HepG2 (cell line): ENCODE data around the gene MIER2. TPM values are rescaled to one million over a fixed set of nuclear protein-coding genes. Genes with fewer than 3 reads are reported as not detected.

ENCODE experiments used
- ATAC-seq: fragments of 200-7000 bp; cut with Tn5 transposase; 3 replicates; pipeline ENCODE4 v1.9.1; 2020; ENCODE audit warnings: mild to moderate bottlenecking, moderate library complexity
- BruUV-seq: library from RNA; stranded (reverse); fragments of 400-500 nt; replicated peaks from 2 replicates; lab custom pipeline; 2021; lab: Mats Ljungman, UMichigan
- CTCF ChIA-PET: fragments of 300-600 bp; formaldehyde crosslinking; extraction: SDS; loops from one replicate; lab custom pipeline; 2021; ENCODE audit warnings: low total read pairs, inconsistent platforms, low intra/inter-chr PET ratio; lab: Yijun Ruan, JAX
- POLR2A ChIA-PET: fragments of 350-600 bp; sonication (Branson Sonifier 250); formaldehyde crosslinking; loops from one replicate; lab custom pipeline; 2020; ENCODE audit warnings: antibody characterized with exemption, inconsistent platforms; lab: Yijun Ruan, JAX
- DNase-seq: peaks from one replicate; pipeline ENCODE4 v3.0.0-alpha.2; 2015; ENCODE audit warnings: low spot score
- FAIRE-seq: peaks from 3 replicates; lab custom pipeline; 2011; peaks lifted over from hg19 to GRCh38; lab: Jason Lieb, UNC
- H2AFZ ChIP-seq: one replicate; pipeline ENCODE4 v1.6.1; 2011; ENCODE audit warnings: low read length, inconsistent platforms
- H3K27ac ChIP-seq: fragments of 300-600 bp; 3 replicates; pipeline ENCODE4 v1.8.0; 2011; ENCODE audit warnings: mixed run types, mild to moderate bottlenecking, mixed read lengths, low read length, inconsistent platforms; ENCODE audit not compliant: insufficient read depth; ENCODE audit errors: extremely low read length
- H3K27me3 ChIP-seq, 2 experiments: fragments of 200-600 bp in 1 of 2; 2 replicates in 1 of 2; 3 replicates in 1 of 2; pipeline versions ENCODE4 v1.6.0 to v1.8.0; 2011; ENCODE audit warnings: low read length in 2 of 2, mild to moderate bottlenecking in 2 of 2, moderate library complexity in 2 of 2, inconsistent platforms in 1 of 2; ENCODE audit not compliant: insufficient read depth in 2 of 2, control insufficient read depth in 1 of 2
- H3K36me3 ChIP-seq, 2 experiments: fragments of 200-600 bp in 1 of 2; replicated peaks in 1 of 2; 2 replicates in 1 of 2; 3 replicates in 1 of 2; pipeline versions ENCODE4 v1.5.1 to v1.8.0; 2011; ENCODE audit warnings: low read length in 2 of 2, inconsistent platforms in 1 of 2; ENCODE audit not compliant: insufficient read depth in 2 of 2, control insufficient read depth in 1 of 2
- H3K4me1 ChIP-seq: 2 replicates; pipeline ENCODE4 v1.5.1; 2012; ENCODE audit warnings: low read length, inconsistent platforms; ENCODE audit not compliant: insufficient read depth
- H3K4me2 ChIP-seq: 2 replicates; pipeline ENCODE4 v1.6.0; 2011; ENCODE audit warnings: low read depth, low read length, inconsistent platforms
- H3K4me3 ChIP-seq, 3 experiments: fragments of 200-600 bp in 1 of 3; sonication (generic), shearing (Covaris generic) in 1 of 3; replicated peaks in 1 of 3; 2 replicates each; pipeline ENCODE4 v1.5.1; 2011 to 2016; ENCODE audit warnings: low read length in 3 of 3, inconsistent platforms in 2 of 3, low read depth in 2 of 3, mild to moderate bottlenecking in 2 of 3, control low read depth in 1 of 3, mixed read lengths in 1 of 3; ENCODE audit not compliant: insufficient read depth in 1 of 3
- H3K79me2 ChIP-seq: one replicate; pipeline ENCODE4 v1.6.1; 2011; ENCODE audit warnings: low read length, inconsistent platforms; ENCODE audit not compliant: insufficient read depth
- H3K9ac ChIP-seq: 2 replicates; pipeline ENCODE4 v1.6.0; 2011; ENCODE audit warnings: mild to moderate bottlenecking, low read depth, low read length, inconsistent platforms; ENCODE audit not compliant: insufficient read depth
- H3K9me3 ChIP-seq: 2 replicates; pipeline ENCODE4 v1.5.1; 2012; ENCODE audit warnings: mild to moderate bottlenecking, low read length
- H4K20me1 ChIP-seq: 2 replicates; pipeline ENCODE4 v1.6.0; 2011; ENCODE audit warnings: inconsistent platforms, mild to moderate bottlenecking, low read length, moderate library complexity; ENCODE audit not compliant: insufficient read depth
- GTF2F1 ChIP-seq: fragments of 150-350 bp; IDR thresholded peaks from 2 replicates; pipeline ENCODE4 v1.6.1; 2014; ENCODE audit warnings: low read length
- MTA1 ChIP-seq: sonication (generic); formaldehyde crosslinking; IDR thresholded peaks from 2 replicates; pipeline ENCODE4 v1.4.0; 2020; ENCODE audit warnings: missing genetic modification reagents, mild to moderate bottlenecking, borderline replicate concordance
- PAX8 ChIP-seq: sonication (generic); formaldehyde crosslinking; IDR thresholded peaks from 2 replicates; pipeline ENCODE4 v1.8.0; 2022; ENCODE audit warnings: mild to moderate bottlenecking, missing genetic modification reagents, borderline replicate concordance
- XBP1 ChIP-seq: sonication (generic); formaldehyde crosslinking; IDR thresholded peaks from 2 replicates; pipeline ENCODE4 v1.5.0; 2020; ENCODE audit warnings: missing genetic modification reagents
- ZNF383 ChIP-seq: sonication (generic); formaldehyde crosslinking; IDR thresholded peaks from 2 replicates; pipeline ENCODE4 v1.4.0; 2020; ENCODE audit warnings: missing genetic modification reagents, mild to moderate bottlenecking, borderline replicate concordance
- ZNF670 ChIP-seq: sonication (generic); formaldehyde crosslinking; IDR thresholded peaks from 2 replicates; pipeline ENCODE4 v1.8.0; 2022; ENCODE audit warnings: mild to moderate bottlenecking, missing genetic modification reagents, borderline replicate concordance
- ZNF776 ChIP-seq: sonication (generic); formaldehyde crosslinking; IDR thresholded peaks from 2 replicates; pipeline ENCODE4 v1.4.0; 2020; ENCODE audit warnings: mild to moderate bottlenecking, missing genetic modification reagents
- WGBS: methylation state at CpG from one replicate; pipeline ENCODE4 v1.1.6; 2017; ENCODE audit warnings: low lambda C conversion rate; 5-methylcytosine and 5-hydroxymethylcytosine counted together
- in situ Hi-C: cut with HindIII; loops from 2 replicates; pipeline ENCODE4 v1.10.0; 2017; ENCODE audit warnings: low pct_unique_long_range_greater_than_20kb; ENCODE audit not compliant: extremely low pct_ligation_motif_present
- intact Hi-C: fragments of 100-400 bp; cut with micrococcal nuclease; formaldehyde crosslinking; loops from one replicate; pipeline ENCODE4 v1.10.0; 2022; ENCODE audit not compliant: unreplicated experiment
- polyA plus RNA-seq, 8 experiments: library from polyadenylated mRNA; depleted of rRNA in 3 of 8; stranded (reverse) in 7 of 8; unstranded in 1 of 8; fragments of >200 nt; fragmentation: Illumina TruSeq in 4 of 8; extraction: Trizol in 4 of 8; gene quantifications; 2 replicates each; pipeline versions ENCODE4 v1.2.1 to v1.2.3, GENCODE V29; 2011 to 2016; ENCODE audit warnings: low read depth in 4 of 8, missing spikeins in 1 of 8, mixed read lengths in 1 of 8; ENCODE audit not compliant: insufficient read depth in 1 of 8
- total RNA-seq, 5 experiments: library from RNA; depleted of rRNA; stranded (reverse); fragments of >200 nt; fragmentation: Illumina TruSeq; extraction: Trizol; gene quantifications; 2 replicates each; pipeline ENCODE4 v1.2.3, GENCODE V29; 2016; ENCODE audit warnings: low read depth in 1 of 5
- TF ChIP-seq, protein P1 (sequence below): sonication (generic); formaldehyde crosslinking; IDR thresholded peaks from 2 replicates; pipeline ENCODE4 v1.5.1; 2020; ENCODE audit warnings: mild to moderate bottlenecking, missing genetic modification reagents, borderline replicate concordance
- TF ChIP-seq, protein P2 (sequence below): sonication (generic); formaldehyde crosslinking; IDR thresholded peaks from 2 replicates; pipeline ENCODE4 v1.9.0; 2021; ENCODE audit warnings: missing genetic modification reagents, mild to moderate bottlenecking, borderline replicate concordance
- TF ChIP-seq, protein P3 (sequence below): sonication (generic); formaldehyde crosslinking; IDR thresholded peaks from 2 replicates; pipeline ENCODE4 v1.4.0; 2020; ENCODE audit warnings: missing genetic modification reagents
- TF ChIP-seq, protein P4 (sequence below): sonication (generic); formaldehyde crosslinking; IDR thresholded peaks from 2 replicates; pipeline ENCODE4 v1.8.0; 2022; ENCODE audit warnings: mild to moderate bottlenecking, missing genetic modification reagents, moderate library complexity
- TF ChIP-seq, protein P5 (sequence below): sonication (generic); formaldehyde crosslinking; IDR thresholded peaks from 2 replicates; pipeline ENCODE4 v1.4.0; 2020; ENCODE audit warnings: mild to moderate bottlenecking, missing genetic modification reagents

MIER2 gene
- total and polyA plus RNA-seq, 2 of the 13 experiments (the other 11 are each of a cell fraction or from before 2014, with no cell fraction given): 9.6 to 25.7 TPM

DNA sequence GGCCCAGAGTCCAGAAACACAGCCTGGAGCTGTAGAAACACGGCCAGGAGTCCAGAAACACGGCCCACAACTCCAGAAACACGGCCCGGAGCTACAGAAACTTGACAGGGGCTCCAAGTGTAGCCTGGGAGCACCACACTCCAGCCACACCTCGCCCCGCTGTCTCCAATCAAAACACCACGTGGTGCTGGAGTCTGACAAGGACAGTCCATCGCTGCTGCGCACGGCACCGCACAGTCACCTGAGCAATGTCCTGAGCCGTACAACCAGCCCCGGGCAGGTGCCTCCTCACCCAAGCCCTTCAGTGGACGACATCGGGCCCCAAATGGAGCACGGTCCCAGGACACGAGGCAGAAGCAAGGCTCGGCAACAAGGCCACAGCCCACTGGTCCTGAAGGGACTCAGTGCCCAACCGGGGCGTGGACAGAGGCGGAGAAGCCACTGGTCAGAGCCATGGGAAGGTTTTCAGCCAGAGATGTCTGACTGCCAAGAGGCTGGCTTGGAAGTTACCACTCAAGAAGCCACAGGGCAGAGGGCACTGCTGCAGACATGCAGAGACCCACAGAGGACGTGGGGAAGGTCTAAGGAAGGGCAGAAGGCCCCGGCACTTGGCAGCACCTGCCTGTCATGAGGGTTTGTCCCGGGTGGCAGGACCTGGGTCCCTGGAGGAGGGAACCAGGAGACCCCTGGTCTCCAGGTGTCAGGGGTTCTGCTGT lies 33.7 kb downstream of the MIER2 start (continued):
- no peak for TF ChIP-seq ZNF670 (CRISPR knock-in tag)
- TF ChIP-seq, protein P1, sequence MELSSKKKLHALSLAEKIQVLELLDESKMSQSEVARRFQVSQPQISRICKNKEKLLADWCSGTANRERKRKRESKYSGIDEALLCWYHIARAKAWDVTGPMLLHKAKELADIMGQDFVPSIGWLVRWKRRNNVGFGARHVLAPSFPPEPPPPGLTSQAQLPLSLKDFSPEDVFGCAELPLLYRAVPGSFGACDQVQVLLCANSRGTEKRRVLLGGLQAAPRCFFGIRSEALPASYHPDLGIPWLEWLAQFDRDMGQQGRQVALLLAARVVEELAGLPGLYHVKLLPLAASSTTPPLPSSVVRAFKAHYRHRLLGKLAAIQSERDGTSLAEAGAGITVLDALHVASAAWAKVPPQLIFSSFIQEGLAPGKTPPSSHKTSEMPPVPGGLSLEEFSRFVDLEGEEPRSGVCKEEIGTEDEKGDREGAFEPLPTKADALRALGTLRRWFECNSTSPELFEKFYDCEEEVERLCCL (CRISPR knock-in tag): no peak

DNA sequence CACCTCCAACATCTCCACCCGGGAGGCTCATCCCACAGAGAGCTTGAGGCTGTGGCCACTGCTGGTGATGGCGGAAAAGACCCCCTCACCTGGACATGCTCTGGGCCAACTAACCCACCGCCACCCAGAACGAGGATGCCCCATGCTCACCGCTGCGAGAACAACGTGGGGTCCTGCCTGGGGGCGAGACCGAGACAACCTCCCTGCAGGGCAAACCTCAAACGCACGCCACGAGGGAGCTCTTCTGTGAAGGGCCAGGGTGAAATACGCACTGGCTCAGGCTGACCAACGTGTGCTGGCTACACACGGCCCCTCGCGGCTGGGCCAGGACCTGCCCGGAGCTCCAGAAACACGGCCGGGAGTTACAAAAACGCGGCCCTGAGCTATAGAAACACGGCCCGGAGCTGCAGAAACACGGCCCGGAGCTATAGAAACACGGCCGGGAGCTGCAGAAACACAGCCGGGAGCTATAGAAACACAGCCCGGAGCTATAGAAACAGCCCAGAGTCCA lies 34.4 kb downstream of the MIER2 start:
- 97% methylated on average over 30 of the region's 30 CpGs for WGBS
- ChIA-PET CTCF (no interaction called here), POLR2A (no interaction called here)
- in situ Hi-C loops (no loop called here), intact Hi-C loops (no loop called here)
- Histone ChIP-seq H3K27me3 (no peaks in the 10 kb centered on the region), H3K4me3 (no peak overlapping the region), H3K27ac (no peak overlapping the region), H2AFZ (no peak overlapping the region), H3K4me1 (no peaks in the 10 kb centered on the region), H3K4me2 (no peak overlapping the region), H3K9me3 (no peaks in the 10 kb centered on the region), H4K20me1 (0 out of 2 replicates have a peak, but pooled peaks cover 4% of the 10 kb centered on the region), H3K9ac (no peak overlapping the region), H3K79me2 (no peaks in the 10 kb centered on the region), H3K36me3 (peaks cover 24 to 49% of the 10 kb centered on the region in 2 experiments)
- FAIRE-seq (no peak), DNase-seq (no peak), ATAC-seq (no peak)
- no TSS peak for BruUV-seq
- no peak for TF ChIP-seq XBP1 (CRISPR knock-in tag)
- TF ChIP-seq, protein P2, sequence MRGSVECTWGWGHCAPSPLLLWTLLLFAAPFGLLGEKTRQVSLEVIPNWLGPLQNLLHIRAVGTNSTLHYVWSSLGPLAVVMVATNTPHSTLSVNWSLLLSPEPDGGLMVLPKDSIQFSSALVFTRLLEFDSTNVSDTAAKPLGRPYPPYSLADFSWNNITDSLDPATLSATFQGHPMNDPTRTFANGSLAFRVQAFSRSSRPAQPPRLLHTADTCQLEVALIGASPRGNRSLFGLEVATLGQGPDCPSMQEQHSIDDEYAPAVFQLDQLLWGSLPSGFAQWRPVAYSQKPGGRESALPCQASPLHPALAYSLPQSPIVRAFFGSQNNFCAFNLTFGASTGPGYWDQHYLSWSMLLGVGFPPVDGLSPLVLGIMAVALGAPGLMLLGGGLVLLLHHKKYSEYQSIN (CRISPR knock-in tag): no peak
- TF ChIP-seq, protein P3, sequence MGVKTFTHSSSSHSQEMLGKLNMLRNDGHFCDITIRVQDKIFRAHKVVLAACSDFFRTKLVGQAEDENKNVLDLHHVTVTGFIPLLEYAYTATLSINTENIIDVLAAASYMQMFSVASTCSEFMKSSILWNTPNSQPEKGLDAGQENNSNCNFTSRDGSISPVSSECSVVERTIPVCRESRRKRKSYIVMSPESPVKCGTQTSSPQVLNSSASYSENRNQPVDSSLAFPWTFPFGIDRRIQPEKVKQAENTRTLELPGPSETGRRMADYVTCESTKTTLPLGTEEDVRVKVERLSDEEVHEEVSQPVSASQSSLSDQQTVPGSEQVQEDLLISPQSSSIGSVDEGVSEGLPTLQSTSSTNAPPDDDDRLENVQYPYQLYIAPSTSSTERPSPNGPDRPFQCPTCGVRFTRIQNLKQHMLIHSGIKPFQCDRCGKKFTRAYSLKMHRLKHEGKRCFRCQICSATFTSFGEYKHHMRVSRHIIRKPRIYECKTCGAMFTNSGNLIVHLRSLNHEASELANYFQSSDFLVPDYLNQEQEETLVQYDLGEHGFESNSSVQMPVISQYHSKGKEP (CRISPR knock-in tag): no peak
- TF ChIP-seq PAX8 (CRISPR knock-in tag): no peak
- TF ChIP-seq, protein P4, sequence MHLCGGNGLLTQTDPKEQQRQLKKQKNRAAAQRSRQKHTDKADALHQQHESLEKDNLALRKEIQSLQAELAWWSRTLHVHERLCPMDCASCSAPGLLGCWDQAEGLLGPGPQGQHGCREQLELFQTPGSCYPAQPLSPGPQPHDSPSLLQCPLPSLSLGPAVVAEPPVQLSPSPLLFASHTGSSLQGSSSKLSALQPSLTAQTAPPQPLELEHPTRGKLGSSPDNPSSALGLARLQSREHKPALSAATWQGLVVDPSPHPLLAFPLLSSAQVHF: no peak
- TF ChIP-seq, protein P5, sequence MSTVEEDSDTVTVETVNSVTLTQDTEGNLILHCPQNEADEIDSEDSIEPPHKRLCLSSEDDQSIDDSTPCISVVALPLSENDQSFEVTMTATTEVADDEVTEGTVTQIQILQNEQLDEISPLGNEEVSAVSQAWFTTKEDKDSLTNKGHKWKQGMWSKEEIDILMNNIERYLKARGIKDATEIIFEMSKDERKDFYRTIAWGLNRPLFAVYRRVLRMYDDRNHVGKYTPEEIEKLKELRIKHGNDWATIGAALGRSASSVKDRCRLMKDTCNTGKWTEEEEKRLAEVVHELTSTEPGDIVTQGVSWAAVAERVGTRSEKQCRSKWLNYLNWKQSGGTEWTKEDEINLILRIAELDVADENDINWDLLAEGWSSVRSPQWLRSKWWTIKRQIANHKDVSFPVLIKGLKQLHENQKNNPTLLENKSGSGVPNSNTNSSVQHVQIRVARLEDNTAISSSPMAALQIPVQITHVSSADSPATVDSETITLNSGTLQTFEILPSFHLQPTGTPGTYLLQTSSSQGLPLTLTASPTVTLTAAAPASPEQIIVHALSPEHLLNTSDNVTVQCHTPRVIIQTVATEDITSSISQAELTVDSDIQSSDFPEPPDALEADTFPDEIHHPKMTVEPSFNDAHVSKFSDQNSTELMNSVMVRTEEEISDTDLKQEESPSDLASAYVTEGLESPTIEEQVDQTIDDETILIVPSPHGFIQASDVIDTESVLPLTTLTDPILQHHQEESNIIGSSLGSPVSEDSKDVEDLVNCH (CRISPR knock-in tag): no peak
- TF ChIP-seq MTA1 (CRISPR knock-in tag): no peak
- no peak for TF ChIP-seq ZNF383 (CRISPR knock-in tag)
- no peak for TF ChIP-seq GTF2F1
- no peak for TF ChIP-seq ZNF776
